Natural killer cell treated with Interleukin-12 subunit alpha and Interleukin-12 subunit beta and Interleukin-15 and Interleukin-18, amount 100 ng/mL, for 72 hours (primary cell): Measurements from ENCODE around the gene SEL1L3. TPM values are rescaled to one million over a fixed set of nuclear protein-coding genes. Genes with fewer than 3 reads are reported as not detected.

Experiments used
- ATAC-seq, 2 donors: fragments of 150-1000 bp; cut with Tn5 transposase in 1 of 2; sonication (Bioruptor Pico), chemical (Tn5 transposase) in 1 of 2; 2 replicates each; pipeline ENCODE4 v1.10.0; 2021
- DNase-seq: peaks from one replicate; pipeline ENCODE4 v3.0.0; 2022; ENCODE audit warnings: low spot score
- H3K27ac Mint-ChIP-seq, 2 donors: 1 replicate in 1 of 2; 2 replicates in 1 of 2; pipeline ENCODE4 v1.8.0; 2022; ENCODE audit warnings: mixed read lengths in 2 of 2, mild to moderate bottlenecking in 1 of 2, moderate library complexity in 1 of 2
- H3K27me3 Mint-ChIP-seq, 2 donors: 1 replicate in 1 of 2; 2 replicates in 1 of 2; pipeline ENCODE4 v1.8.0; 2022; ENCODE audit warnings: mixed read lengths in 2 of 2
- H3K36me3 Mint-ChIP-seq: one replicate; pipeline ENCODE4 v1.8.0; 2022; ENCODE audit warnings: mixed read lengths
- H3K4me1 Mint-ChIP-seq, 2 donors: 1 replicate in 1 of 2; 2 replicates in 1 of 2; pipeline ENCODE4 v1.8.0; 2022; ENCODE audit warnings: low read depth in 2 of 2, mixed read lengths in 2 of 2, mild to moderate bottlenecking in 1 of 2
- H3K4me3 Mint-ChIP-seq: one replicate; pipeline ENCODE4 v1.8.0; 2022; ENCODE audit warnings: mixed read lengths
- H3K9me3 Mint-ChIP-seq: 2 replicates; pipeline ENCODE4 v1.8.0; 2022; ENCODE audit warnings: mixed read lengths
- total RNA-seq, 2 donors: library from RNA; stranded (reverse); gene quantifications; one replicate each; pipeline ENCODE4 v1.2.3, GENCODE V29; 2022

The SEL1L3 gene
- total RNA-seq, 2 donors from 2014 or later: 35.0 to 54.4 TPM

GRCh38 chr4:25889589-25890503, 27.1 kb upstream of the SEL1L3 start:
- H3K27ac Mint-ChIP-seq: no peak overlapping the region
- no peak for ATAC-seq

GRCh38 chr4:25888781-25889180, 26.0 kb upstream of the SEL1L3 start:
- Mint-ChIP-seq H3K27me3 (no peaks in the 10 kb centered on the region), H3K4me3 (no peak overlapping the region), H3K4me1 (peaks cover 11 to 17% of the 10 kb centered on the region in 2 donors), H3K36me3 (peaks cover 5% of the 10 kb centered on the region), H3K9me3 (no peaks in the 10 kb centered on the region), H3K27ac (no peak overlapping the region)
- DNase-seq (no peak), ATAC-seq (no peak)

More at GRCh38 chr4:25889589-25890503, 27.1 kb upstream of the SEL1L3 start:
- no peak for DNase-seq
- Mint-ChIP-seq H3K4me3 (no peak overlapping the region), H3K36me3 (peaks cover 5% of the 10 kb centered on the region), H3K4me1 (peaks cover 5 to 7% of the 10 kb centered on the region in 2 donors), H3K27me3 (no peaks in the 10 kb centered on the region), H3K9me3 (no peaks in the 10 kb centered on the region)

GRCh38 chr4:25884031-25884782, 21.4 kb upstream of the SEL1L3 start:
- Mint-ChIP-seq H3K27me3 (peaks cover 0 to 11% of the 10 kb centered on the region in 2 donors), H3K27ac (no peak overlapping the region), H3K4me1 (peaks cover 11 to 17% of the 10 kb centered on the region in 2 donors), H3K9me3 (no peaks in the 10 kb centered on the region), H3K36me3 (peaks cover 10% of the 10 kb centered on the region), H3K4me3 (no peak overlapping the region)
- peak; percentile 57 to 81 for ATAC-seq
- DNase-seq: no peak

GRCh38 chr4:25883565-25883964, 20.8 kb upstream of the SEL1L3 start:
- DNase-seq (no peak), ATAC-seq (no peak)
- H3K36me3 Mint-ChIP-seq: peaks cover 7% of the 10 kb centered on the region
- H3K27me3 Mint-ChIP-seq: peaks cover 0 to 11% of the 10 kb centered on the region in 2 donors
- peaks cover 9 to 14% of the 10 kb centered on the region in 2 donors for H3K4me1 Mint-ChIP-seq
- no peaks in the 10 kb centered on the region for H3K9me3 Mint-ChIP-seq
- H3K27ac Mint-ChIP-seq: no peak overlapping the region
- H3K4me3 Mint-ChIP-seq: no peak overlapping the region

- Mint-ChIP-seq H3K4me3 (no peak overlapping the region), H3K36me3 (peaks cover 5% of the 10 kb centered on the region), H3K27ac (no peak overlapping the region), H3K9me3 (no peaks in the 10 kb centered on the region), H3K27me3 (peaks cover 0 to 11% of the 10 kb centered on the region in 2 donors), H3K4me1 (peaks cover 8 to 12% of the 10 kb centered on the region in 2 donors)
- ATAC-seq (no peak), DNase-seq (no peak)
Measured at GRCh38 chr4:25882226-25882625, 19.4 kb upstream of the SEL1L3 start.

- Mint-ChIP-seq H3K4me3 (no peak overlapping the region), H3K4me1 (peaks cover 8 to 12% of the 10 kb centered on the region in 2 donors), H3K27ac (no peak overlapping the region), H3K9me3 (no peaks in the 10 kb centered on the region), H3K27me3 (peaks cover 0 to 11% of the 10 kb centered on the region in 2 donors), H3K36me3 (peaks cover 5% of the 10 kb centered on the region)
- no peak for DNase-seq
- ATAC-seq: no peak
Measured at GRCh38 chr4:25881193-25881592, 18.4 kb upstream of the SEL1L3 start.

- no peak overlapping the region for H3K27ac Mint-ChIP-seq
- H3K27me3 Mint-ChIP-seq: peaks cover 0 to 11% of the 10 kb centered on the region in 2 donors
- H3K4me3 Mint-ChIP-seq: no peak overlapping the region
- no peaks in the 10 kb centered on the region for H3K9me3 Mint-ChIP-seq
- ATAC-seq (no peak), DNase-seq (no peak)
- H3K4me1 Mint-ChIP-seq: peaks cover 8 to 12% of the 10 kb centered on the region in 2 donors
- peaks cover 5% of the 10 kb centered on the region for H3K36me3 Mint-ChIP-seq
Measured at GRCh38 chr4:25879991-25880651, 17.3 kb upstream of the SEL1L3 start.

GRCh38 chr4:25879587-25879986, 16.8 kb upstream of the SEL1L3 start:
- Mint-ChIP-seq H3K4me3 (no peak overlapping the region), H3K4me1 (peaks cover 4 to 8% of the 10 kb centered on the region in 2 donors), H3K27me3 (peaks cover 0 to 11% of the 10 kb centered on the region in 2 donors), H3K9me3 (no peaks in the 10 kb centered on the region), H3K27ac (no peak overlapping the region), H3K36me3 (peaks cover 5% of the 10 kb centered on the region)
- no peak for ATAC-seq
- no peak for DNase-seq

- Mint-ChIP-seq H3K9me3 (no peaks in the 10 kb centered on the region), H3K27me3 (peaks cover 0 to 11% of the 10 kb centered on the region in 2 donors), H3K4me3 (no peak overlapping the region), H3K4me1 (peaks cover 2 to 3% of the 10 kb centered on the region in 2 donors), H3K27ac (no peak overlapping the region), H3K36me3 (peaks cover 5% of the 10 kb centered on the region)
- DNase-seq (no peak), ATAC-seq (no peak)
Measured at GRCh38 chr4:25879091-25879584, 16.4 kb upstream of the SEL1L3 start.

GRCh38 chr4:25878676-25879075, 15.9 kb upstream of the SEL1L3 start:
- no peak overlapping the region for H3K27ac Mint-ChIP-seq
- H3K4me3 Mint-ChIP-seq: no peak overlapping the region
- H3K36me3 Mint-ChIP-seq: peaks cover 5% of the 10 kb centered on the region
- ATAC-seq (no peak), DNase-seq (no peak)
- no peaks in the 10 kb centered on the region for H3K4me1 Mint-ChIP-seq
- peaks cover 0 to 11% of the 10 kb centered on the region in 2 donors for H3K27me3 Mint-ChIP-seq
- no peaks in the 10 kb centered on the region for H3K9me3 Mint-ChIP-seq

- Mint-ChIP-seq H3K4me1 (peaks cover 0 to 5% of the 10 kb centered on the region in 2 donors), H3K36me3 (peaks cover 5% of the 10 kb centered on the region), H3K27ac (peak overlapping the region in 1 of 2 donors; percentile 2), H3K4me3 (no peak overlapping the region), H3K27me3 (peaks cover 0 to 4% of the 10 kb centered on the region in 2 donors), H3K9me3 (no peaks in the 10 kb centered on the region)
- ATAC-seq: no peak
- no peak for DNase-seq
Measured at GRCh38 chr4:25875281-25875745, 12.5 kb upstream of the SEL1L3 start.

GRCh38 chr4:25874655-25875054, 11.9 kb upstream of the SEL1L3 start:
- no peak for DNase-seq
- H3K27me3 Mint-ChIP-seq: peaks cover 0 to 2% of the 10 kb centered on the region in 2 donors
- H3K36me3 Mint-ChIP-seq: peaks cover 2% of the 10 kb centered on the region
- no peaks in the 10 kb centered on the region for H3K9me3 Mint-ChIP-seq
- ATAC-seq: no peak
- H3K27ac Mint-ChIP-seq: no peak overlapping the region
- no peak overlapping the region for H3K4me3 Mint-ChIP-seq
- H3K4me1 Mint-ChIP-seq: peaks cover 0 to 5% of the 10 kb centered on the region in 2 donors

GRCh38 chr4:25873632-25874129, 10.9 kb upstream of the SEL1L3 start:
- peaks cover 0 to 5% of the 10 kb centered on the region in 2 donors for H3K4me1 Mint-ChIP-seq
- no peaks in the 10 kb centered on the region for H3K36me3 Mint-ChIP-seq
- no peak for ATAC-seq
- H3K27ac Mint-ChIP-seq: no peak overlapping the region
- DNase-seq: no peak
- no peaks in the 10 kb centered on the region for H3K27me3 Mint-ChIP-seq
- H3K9me3 Mint-ChIP-seq: no peaks in the 10 kb centered on the region
- no peak overlapping the region for H3K4me3 Mint-ChIP-seq
